ENCODE results near the gene PRR14L.

PRR14L gene

DNA sequence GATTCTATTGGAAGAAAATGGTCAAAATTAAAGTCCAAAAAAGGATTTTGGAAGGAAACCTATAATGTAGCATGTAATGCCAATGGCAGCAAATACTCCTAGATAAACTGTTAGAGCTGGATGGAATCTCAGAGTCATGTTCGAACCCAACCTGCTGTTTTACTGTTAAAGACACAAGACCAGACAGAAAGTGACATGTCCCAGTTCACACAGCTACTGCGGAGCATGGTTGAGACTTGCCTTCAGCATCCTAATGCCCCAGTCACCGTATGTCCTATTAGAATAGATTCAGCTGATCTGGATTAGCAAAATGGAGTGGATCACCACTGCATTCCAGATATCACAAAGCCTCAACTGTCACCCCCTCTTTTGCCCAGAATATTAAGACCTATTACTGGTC is 102.9 kb downstream of the PRR14L start:
- no peak for DNase-seq (ENCODE audit: low spot score)
- FAIRE-seq: no peak

GRCh38 chr22:31646186-31647019 is 103.5 kb downstream of the PRR14L start:
- FAIRE-seq (no peak), DNase-seq (ENCODE audit: low spot score) (peak; percentile 81)

DNA sequence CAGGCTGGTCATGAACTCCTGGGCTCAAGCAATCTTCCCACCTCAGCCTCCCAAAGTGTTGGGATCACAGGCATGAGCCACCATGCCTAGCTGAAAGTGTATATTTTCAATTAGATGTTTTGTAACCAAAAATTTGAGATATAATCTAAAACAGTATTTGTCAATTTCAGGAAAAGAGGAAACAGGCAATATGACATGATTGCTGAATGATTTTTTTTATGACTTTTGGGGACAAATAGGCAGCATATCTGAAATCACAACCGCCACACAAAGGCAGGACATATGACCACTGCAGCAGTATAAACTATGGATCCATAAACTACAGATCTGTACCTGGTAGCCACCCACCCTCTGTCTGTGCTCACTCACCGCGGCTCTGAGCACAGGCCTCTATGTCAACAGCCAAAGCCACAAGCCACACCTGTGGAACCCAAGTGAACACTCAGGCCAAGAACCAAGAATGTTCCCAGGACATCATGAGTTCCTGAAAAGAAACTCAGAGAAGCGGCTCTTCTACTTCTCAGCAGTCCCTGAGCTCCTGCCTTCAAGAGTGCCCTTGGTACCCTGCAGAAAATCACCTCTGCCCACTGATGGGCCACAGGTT is 110.4 kb downstream of the PRR14L start:
- FAIRE-seq (no peak), DNase-seq (ENCODE audit: low spot score) (no peak)

- FAIRE-seq: no peak
- no peak for DNase-seq (ENCODE audit: low spot score)
Measured at GRCh38 chr22:31637891-31638618, 111.9 kb downstream of the PRR14L start.

GRCh38 chr22:31637447-31637890 is 112.5 kb downstream of the PRR14L start:
- FAIRE-seq: no peak
- no peak for DNase-seq (ENCODE audit: low spot score)

DNA sequence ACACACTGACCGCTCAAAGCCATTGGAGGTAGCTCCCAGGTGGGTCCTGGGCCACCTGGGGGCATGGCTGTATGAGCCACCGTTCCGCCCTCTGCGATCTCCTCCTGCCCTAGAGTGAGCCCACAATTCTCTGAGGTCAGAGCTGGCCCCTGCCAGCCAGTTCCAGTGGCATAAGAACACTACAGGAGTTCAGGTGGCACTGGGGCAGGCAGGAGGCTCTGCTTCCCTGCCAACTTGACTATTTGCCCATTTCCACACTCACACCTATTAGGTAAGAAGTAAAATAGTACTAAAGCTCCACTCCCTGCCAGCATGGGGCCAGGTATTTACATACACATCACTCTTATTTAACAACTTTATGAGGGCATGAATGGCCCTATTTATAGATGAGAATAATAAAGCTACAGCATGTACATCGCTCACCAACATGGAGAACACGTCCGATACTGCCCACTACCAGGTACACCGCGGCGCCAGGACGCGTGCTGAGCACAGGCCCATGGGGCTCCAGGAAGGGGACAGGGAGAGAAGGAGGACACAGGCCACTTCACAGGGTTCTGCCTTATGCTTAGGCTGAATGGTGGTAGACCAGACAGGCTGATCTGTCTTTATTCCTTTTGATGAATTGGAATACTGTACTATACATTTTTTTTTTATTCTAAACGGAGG is 114.2 kb downstream of the PRR14L start:
- no peak for DNase-seq (ENCODE audit: low spot score)
- FAIRE-seq: no peak

GRCh38 chr22:31631436-31631835 is 118.5 kb downstream of the PRR14L start:
- FAIRE-seq: peak; percentile 30

More at GRCh38 chr22:31631436-31631835, 118.5 kb downstream of the PRR14L start:
- DNase-seq (ENCODE audit: low spot score): no peak
